SK-N-SH treated with all-trans-retinoic acid at 6 μM for 48 hours (cell line): ENCODE data around the gene COG6.

Source experiments
- ATAC-seq: fragments of 200-7000 bp; cut with Tn5 transposase; 3 replicates; pipeline ENCODE4 v1.9.1; 2020; ENCODE audit warnings: mild to moderate bottlenecking, moderate library complexity
- ARNTL ChIP-seq: fragments of 450-650 bp; formaldehyde crosslinking; IDR thresholded peaks from 2 replicates; pipeline ENCODE4 v1.5.0; 2020; ENCODE audit warnings: low read depth, mild to moderate bottlenecking, moderate library complexity, borderline replicate concordance
- BACH2 ChIP-seq: fragments of 250-450 bp; sonication (Bioruptor Pico); IDR thresholded peaks from 2 replicates; pipeline ENCODE4 v1.9.0; 2021; ENCODE audit warnings: mild to moderate bottlenecking, borderline replicate concordance
- CSDC2 ChIP-seq: fragments of 250-450 bp; sonication (Bioruptor Pico); IDR thresholded peaks from 2 replicates; pipeline ENCODE4 v1.5.0; 2020; ENCODE audit warnings: mild to moderate bottlenecking, moderate library complexity
- ESRRG ChIP-seq: fragments of 250-450 bp; sonication (Bioruptor Pico); IDR thresholded peaks from 2 replicates; pipeline ENCODE4 v1.6.1; 2021; ENCODE audit warnings: mild to moderate bottlenecking
- GLIS3 ChIP-seq: fragments of 250-450 bp; sonication (Bioruptor Pico); IDR thresholded peaks from 2 replicates; pipeline ENCODE4 v1.5.0; 2020; ENCODE audit warnings: mild to moderate bottlenecking, moderate library complexity
- ISL1 ChIP-seq: fragments of 250-450 bp; sonication (Bioruptor Pico); IDR thresholded peaks from 2 replicates; pipeline ENCODE4 v2.1.2; 2022; ENCODE audit warnings: mild to moderate bottlenecking, moderate library complexity
- OSR1 ChIP-seq: fragments of 250-450 bp; sonication (Bioruptor Pico); IDR thresholded peaks from 2 replicates; pipeline ENCODE4 v1.8.0; 2022; ENCODE audit warnings: moderate library complexity, mild to moderate bottlenecking, inconsistent platforms
- PPARA ChIP-seq: fragments of 250-450 bp; sonication (Bioruptor Pico); IDR thresholded peaks from 2 replicates; pipeline ENCODE4 v1.5.0; 2020; ENCODE audit warnings: mild to moderate bottlenecking, borderline replicate concordance
- RARB ChIP-seq: fragments of 250-450 bp; sonication (Bioruptor Pico); IDR thresholded peaks from 2 replicates; pipeline ENCODE4 v1.8.0; 2021; ENCODE audit warnings: mild to moderate bottlenecking, moderate library complexity
- SNAI2 ChIP-seq: fragments of 250-450 bp; sonication (Bioruptor Pico); IDR thresholded peaks from 2 replicates; pipeline ENCODE4 v1.5.0; 2020; ENCODE audit warnings: mild to moderate bottlenecking, moderate library complexity
- TCF4 ChIP-seq: fragments of 250-450 bp; sonication (Bioruptor Pico); IDR thresholded peaks from 2 replicates; pipeline ENCODE4 v1.8.0; 2021; ENCODE audit warnings: mild to moderate bottlenecking, moderate library complexity, borderline replicate concordance
- TOX ChIP-seq: fragments of 250-450 bp; sonication (Bioruptor Pico); IDR thresholded peaks from 2 replicates; pipeline ENCODE4 v1.8.0; 2021; ENCODE audit warnings: mild to moderate bottlenecking, moderate library complexity, borderline replicate concordance
- ZC3H10 ChIP-seq: fragments of 250-450 bp; sonication (Bioruptor Pico); IDR thresholded peaks from 2 replicates; pipeline ENCODE4 v1.5.1; 2021; ENCODE audit warnings: mild to moderate bottlenecking, moderate library complexity
- ZFP3 ChIP-seq: fragments of 250-450 bp; sonication (Bioruptor Pico); IDR thresholded peaks from 2 replicates; pipeline ENCODE4 v1.5.0; 2020; ENCODE audit warnings: mild to moderate bottlenecking, moderate library complexity
- ZFP30 ChIP-seq: fragments of 450-650 bp; formaldehyde crosslinking; IDR thresholded peaks from 2 replicates; pipeline ENCODE4 v1.5.0; 2022; ENCODE audit warnings: mild to moderate bottlenecking, moderate library complexity
- ZNF565 ChIP-seq: fragments of 450-650 bp; formaldehyde crosslinking; conservative IDR thresholded peaks from 2 replicates; pipeline ENCODE4 v1.5.0; 2020; ENCODE audit warnings: low read depth, mild to moderate bottlenecking, moderate library complexity
- ZNF70 ChIP-seq: fragments of 450-650 bp; formaldehyde crosslinking; IDR thresholded peaks from 2 replicates; pipeline ENCODE4 v1.5.0; 2020; ENCODE audit warnings: mild to moderate bottlenecking, moderate library complexity
- ZNF8 ChIP-seq: fragments of 450-650 bp; formaldehyde crosslinking; IDR thresholded peaks from 2 replicates; pipeline ENCODE4 v1.5.0; 2020; ENCODE audit warnings: mild to moderate bottlenecking, moderate library complexity
- TF ChIP-seq, protein P1 (sequence below): fragments of 250-450 bp; sonication (Bioruptor Pico); IDR thresholded peaks from 2 replicates; pipeline ENCODE4 v1.5.1; 2021; ENCODE audit warnings: mild to moderate bottlenecking, moderate library complexity
- TF ChIP-seq, protein P2 (sequence below): fragments of 250-450 bp; sonication (Bioruptor Pico); IDR thresholded peaks from 2 replicates; pipeline ENCODE4 v1.5.1; 2020; ENCODE audit warnings: low read depth, mild to moderate bottlenecking, moderate library complexity
- TF ChIP-seq, protein P3 (sequence below): fragments of 250-450 bp; sonication (Bioruptor Pico); IDR thresholded peaks from 2 replicates; pipeline ENCODE4 v1.8.0; 2020; ENCODE audit warnings: mild to moderate bottlenecking, moderate library complexity, borderline replicate concordance
- TF ChIP-seq, protein P4 (sequence below): fragments of 250-450 bp; sonication (Bioruptor Pico); IDR thresholded peaks from 2 replicates; pipeline ENCODE4 v1.8.0; 2021; ENCODE audit warnings: low read depth, mild to moderate bottlenecking, moderate library complexity, borderline replicate concordance
- TF ChIP-seq, protein P5 (sequence below): fragments of 250-450 bp; sonication (Bioruptor Pico); IDR thresholded peaks from 2 replicates; pipeline ENCODE4 v1.5.0; 2020; ENCODE audit warnings: mild to moderate bottlenecking, moderate library complexity

The COG6 gene

DNA sequence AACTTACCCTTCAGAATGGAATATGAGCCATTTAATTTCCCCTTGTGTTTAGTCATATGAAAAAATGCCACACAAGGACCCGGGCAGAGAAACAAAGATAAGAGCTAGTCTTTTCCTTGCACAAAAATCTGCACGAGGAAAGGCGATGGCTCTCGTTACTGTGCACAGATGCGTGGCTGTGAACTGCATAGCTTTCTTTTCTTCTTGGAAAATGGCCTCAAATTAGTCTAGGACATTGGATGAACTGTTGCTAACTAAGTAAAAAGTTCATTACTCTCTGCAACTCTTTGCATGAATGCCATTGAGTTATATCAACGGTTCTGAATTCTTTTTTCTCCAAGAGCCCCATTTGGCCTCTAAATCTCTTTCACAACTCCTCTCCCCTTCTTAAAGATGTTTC, 125.2 kb downstream of the COG6 start:
- no peak for TF ChIP-seq ZNF565 (CRISPR knock-in tag)
- no peak for TF ChIP-seq PPARA (CRISPR knock-in tag)
- no peak for TF ChIP-seq SNAI2
- TF ChIP-seq TCF4 (CRISPR knock-in tag) = no peak
- TF ChIP-seq, protein P1, sequence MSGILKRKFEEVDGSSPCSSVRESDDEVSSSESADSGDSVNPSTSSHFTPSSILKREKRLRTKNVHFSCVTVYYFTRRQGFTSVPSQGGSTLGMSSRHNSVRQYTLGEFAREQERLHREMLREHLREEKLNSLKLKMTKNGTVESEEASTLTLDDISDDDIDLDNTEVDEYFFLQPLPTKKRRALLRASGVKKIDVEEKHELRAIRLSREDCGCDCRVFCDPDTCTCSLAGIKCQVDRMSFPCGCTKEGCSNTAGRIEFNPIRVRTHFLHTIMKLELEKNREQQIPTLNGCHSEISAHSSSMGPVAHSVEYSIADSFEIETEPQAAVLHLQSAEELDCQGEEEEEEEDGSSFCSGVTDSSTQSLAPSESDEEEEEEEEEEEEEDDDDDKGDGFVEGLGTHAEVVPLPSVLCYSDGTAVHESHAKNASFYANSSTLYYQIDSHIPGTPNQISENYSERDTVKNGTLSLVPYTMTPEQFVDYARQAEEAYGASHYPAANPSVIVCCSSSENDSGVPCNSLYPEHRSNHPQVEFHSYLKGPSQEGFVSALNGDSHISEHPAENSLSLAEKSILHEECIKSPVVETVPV (CRISPR knock-in tag) = no peak
- TF ChIP-seq, protein P2, sequence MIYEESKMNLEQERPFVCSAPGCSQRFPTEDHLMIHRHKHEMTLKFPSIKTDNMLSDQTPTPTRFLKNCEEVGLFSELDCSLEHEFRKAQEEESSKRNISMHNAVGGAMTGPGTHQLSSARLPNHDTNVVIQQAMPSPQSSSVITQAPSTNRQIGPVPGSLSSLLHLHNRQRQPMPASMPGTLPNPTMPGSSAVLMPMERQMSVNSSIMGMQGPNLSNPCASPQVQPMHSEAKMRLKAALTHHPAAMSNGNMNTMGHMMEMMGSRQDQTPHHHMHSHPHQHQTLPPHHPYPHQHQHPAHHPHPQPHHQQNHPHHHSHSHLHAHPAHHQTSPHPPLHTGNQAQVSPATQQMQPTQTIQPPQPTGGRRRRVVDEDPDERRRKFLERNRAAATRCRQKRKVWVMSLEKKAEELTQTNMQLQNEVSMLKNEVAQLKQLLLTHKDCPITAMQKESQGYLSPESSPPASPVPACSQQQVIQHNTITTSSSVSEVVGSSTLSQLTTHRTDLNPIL = no peak
- no peak for TF ChIP-seq OSR1 (CRISPR knock-in tag)
- no peak for TF ChIP-seq CSDC2 (CRISPR knock-in tag)
- TF ChIP-seq ARNTL (CRISPR knock-in tag) = no peak
- no peak for TF ChIP-seq ZFP30 (CRISPR knock-in tag)
- TF ChIP-seq ISL1 (CRISPR knock-in tag) = no peak
- TF ChIP-seq ZFP3 = no peak
- no peak for TF ChIP-seq ZNF70
- TF ChIP-seq BACH2 (CRISPR knock-in tag) = no peak
- TF ChIP-seq ZC3H10 (CRISPR knock-in tag) = no peak
- ATAC-seq = no peak

DNA sequence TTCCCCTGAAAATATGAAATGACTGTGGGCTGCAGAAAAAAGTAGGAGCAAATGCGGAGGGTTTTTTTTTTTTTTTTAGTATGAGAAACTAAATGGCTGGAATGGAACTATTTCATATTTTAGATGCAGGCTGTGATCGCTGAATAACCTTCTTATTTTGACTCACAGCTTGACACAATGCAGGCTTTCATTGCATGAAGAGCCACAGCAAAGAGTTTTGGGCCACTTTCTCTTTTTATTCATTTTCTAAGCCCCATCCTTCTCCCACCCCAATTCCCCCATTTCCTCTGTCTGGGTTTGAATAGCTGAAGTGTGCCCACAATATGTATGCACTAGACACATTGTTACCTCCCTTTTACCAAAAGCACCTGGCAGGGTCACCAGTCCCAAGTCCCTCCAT, 125.9 kb downstream of the COG6 start:
- no peak for TF ChIP-seq SNAI2
- TF ChIP-seq, protein P1 (CRISPR knock-in tag) = no peak
- no peak for TF ChIP-seq ARNTL (CRISPR knock-in tag)
- TF ChIP-seq ZNF565 (CRISPR knock-in tag) = no peak
- TF ChIP-seq PPARA (CRISPR knock-in tag) = no peak
- TF ChIP-seq, protein P3, sequence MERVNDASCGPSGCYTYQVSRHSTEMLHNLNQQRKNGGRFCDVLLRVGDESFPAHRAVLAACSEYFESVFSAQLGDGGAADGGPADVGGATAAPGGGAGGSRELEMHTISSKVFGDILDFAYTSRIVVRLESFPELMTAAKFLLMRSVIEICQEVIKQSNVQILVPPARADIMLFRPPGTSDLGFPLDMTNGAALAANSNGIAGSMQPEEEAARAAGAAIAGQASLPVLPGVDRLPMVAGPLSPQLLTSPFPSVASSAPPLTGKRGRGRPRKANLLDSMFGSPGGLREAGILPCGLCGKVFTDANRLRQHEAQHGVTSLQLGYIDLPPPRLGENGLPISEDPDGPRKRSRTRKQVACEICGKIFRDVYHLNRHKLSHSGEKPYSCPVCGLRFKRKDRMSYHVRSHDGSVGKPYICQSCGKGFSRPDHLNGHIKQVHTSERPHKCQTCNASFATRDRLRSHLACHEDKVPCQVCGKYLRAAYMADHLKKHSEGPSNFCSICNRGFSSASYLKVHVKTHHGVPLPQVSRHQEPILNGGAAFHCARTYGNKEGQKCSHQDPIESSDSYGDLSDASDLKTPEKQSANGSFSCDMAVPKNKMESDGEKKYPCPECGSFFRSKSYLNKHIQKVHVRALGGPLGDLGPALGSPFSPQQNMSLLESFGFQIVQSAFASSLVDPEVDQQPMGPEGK (CRISPR knock-in tag) = no peak
- no peak for TF ChIP-seq ZFP30 (CRISPR knock-in tag)
- no peak for TF ChIP-seq ZFP3
- TF ChIP-seq RARB (CRISPR knock-in tag) = no peak
- TF ChIP-seq OSR1 (CRISPR knock-in tag) = no peak
- TF ChIP-seq ESRRG = no peak
- no peak for TF ChIP-seq TCF4 (CRISPR knock-in tag)
- TF ChIP-seq GLIS3 (CRISPR knock-in tag) = no peak
- no peak for TF ChIP-seq CSDC2 (CRISPR knock-in tag)
- ATAC-seq = no peak

DNA sequence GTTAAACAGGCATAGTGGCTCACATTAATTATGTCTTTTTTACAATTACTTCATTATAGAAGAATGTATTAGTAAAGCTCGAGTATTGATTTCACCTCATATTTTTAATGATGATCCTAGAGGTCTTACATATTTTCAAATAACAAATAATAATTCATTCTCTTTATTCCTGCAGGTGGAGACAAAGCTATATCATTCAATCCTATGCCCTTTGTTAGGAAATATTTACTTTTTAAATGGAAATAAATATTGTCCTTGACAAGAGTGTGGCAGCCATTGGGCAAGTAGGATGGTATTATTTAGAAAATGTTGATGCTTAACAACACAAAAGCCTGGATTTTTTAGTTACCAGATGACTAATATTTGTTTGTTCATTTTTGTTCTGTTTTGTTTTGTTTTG, 127.6 kb downstream of the COG6 start:
- no peak for ATAC-seq
- TF ChIP-seq ARNTL (CRISPR knock-in tag) = no peak
- TF ChIP-seq PPARA (CRISPR knock-in tag) = no peak
- TF ChIP-seq, protein P4, sequence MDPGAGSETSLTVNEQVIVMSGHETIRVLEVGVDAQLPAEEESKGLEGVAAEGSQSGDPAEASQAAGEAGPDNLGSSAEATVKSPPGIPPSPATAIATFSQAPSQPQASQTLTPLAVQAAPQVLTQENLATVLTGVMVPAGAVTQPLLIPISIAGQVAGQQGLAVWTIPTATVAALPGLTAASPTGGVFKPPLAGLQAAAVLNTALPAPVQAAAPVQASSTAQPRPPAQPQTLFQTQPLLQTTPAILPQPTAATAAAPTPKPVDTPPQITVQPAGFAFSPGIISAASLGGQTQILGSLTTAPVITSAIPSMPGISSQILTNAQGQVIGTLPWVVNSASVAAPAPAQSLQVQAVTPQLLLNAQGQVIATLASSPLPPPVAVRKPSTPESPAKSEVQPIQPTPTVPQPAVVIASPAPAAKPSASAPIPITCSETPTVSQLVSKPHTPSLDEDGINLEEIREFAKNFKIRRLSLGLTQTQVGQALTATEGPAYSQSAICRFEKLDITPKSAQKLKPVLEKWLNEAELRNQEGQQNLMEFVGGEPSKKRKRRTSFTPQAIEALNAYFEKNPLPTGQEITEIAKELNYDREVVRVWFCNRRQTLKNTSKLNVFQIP (CRISPR knock-in tag) = no peak
- no peak for TF ChIP-seq GLIS3 (CRISPR knock-in tag)
- TF ChIP-seq, protein P2 = no peak
- no peak for TF ChIP-seq BACH2 (CRISPR knock-in tag)
- TF ChIP-seq TOX (CRISPR knock-in tag) = no peak
- no peak for TF ChIP-seq ZFP3
- TF ChIP-seq ZNF565 (CRISPR knock-in tag) = no peak
- no peak for TF ChIP-seq ESRRG
- TF ChIP-seq, protein P3 (CRISPR knock-in tag) = no peak
- TF ChIP-seq, protein P5, sequence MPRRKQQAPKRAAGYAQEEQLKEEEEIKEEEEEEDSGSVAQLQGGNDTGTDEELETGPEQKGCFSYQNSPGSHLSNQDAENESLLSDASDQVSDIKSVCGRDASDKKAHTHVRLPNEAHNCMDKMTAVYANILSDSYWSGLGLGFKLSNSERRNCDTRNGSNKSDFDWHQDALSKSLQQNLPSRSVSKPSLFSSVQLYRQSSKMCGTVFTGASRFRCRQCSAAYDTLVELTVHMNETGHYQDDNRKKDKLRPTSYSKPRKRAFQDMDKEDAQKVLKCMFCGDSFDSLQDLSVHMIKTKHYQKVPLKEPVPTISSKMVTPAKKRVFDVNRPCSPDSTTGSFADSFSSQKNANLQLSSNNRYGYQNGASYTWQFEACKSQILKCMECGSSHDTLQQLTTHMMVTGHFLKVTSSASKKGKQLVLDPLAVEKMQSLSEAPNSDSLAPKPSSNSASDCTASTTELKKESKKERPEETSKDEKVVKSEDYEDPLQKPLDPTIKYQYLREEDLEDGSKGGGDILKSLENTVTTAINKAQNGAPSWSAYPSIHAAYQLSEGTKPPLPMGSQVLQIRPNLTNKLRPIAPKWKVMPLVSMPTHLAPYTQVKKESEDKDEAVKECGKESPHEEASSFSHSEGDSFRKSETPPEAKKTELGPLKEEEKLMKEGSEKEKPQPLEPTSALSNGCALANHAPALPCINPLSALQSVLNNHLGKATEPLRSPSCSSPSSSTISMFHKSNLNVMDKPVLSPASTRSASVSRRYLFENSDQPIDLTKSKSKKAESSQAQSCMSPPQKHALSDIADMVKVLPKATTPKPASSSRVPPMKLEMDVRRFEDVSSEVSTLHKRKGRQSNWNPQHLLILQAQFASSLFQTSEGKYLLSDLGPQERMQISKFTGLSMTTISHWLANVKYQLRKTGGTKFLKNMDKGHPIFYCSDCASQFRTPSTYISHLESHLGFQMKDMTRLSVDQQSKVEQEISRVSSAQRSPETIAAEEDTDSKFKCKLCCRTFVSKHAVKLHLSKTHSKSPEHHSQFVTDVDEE (CRISPR knock-in tag) = no peak
- no peak for TF ChIP-seq ZC3H10 (CRISPR knock-in tag)
- TF ChIP-seq ZNF8 (CRISPR knock-in tag) = no peak
